GM18870 (cell line): ENCODE results near the gene DNM2.
"Not testable (repeated sequence)": the region's sequence is repeated elsewhere in the genome, so short reads cannot be mapped to it uniquely, and the experiment has no call there.

Experiments
- ATAC-seq: cut with Tn5 transposase; IDR thresholded peaks from one replicate; pipeline ENCODE4 v1.9.1; 2021; ENCODE audit warnings: moderate library complexity; ENCODE audit not compliant: unreplicated experiment

Gene DNM2

DNA sequence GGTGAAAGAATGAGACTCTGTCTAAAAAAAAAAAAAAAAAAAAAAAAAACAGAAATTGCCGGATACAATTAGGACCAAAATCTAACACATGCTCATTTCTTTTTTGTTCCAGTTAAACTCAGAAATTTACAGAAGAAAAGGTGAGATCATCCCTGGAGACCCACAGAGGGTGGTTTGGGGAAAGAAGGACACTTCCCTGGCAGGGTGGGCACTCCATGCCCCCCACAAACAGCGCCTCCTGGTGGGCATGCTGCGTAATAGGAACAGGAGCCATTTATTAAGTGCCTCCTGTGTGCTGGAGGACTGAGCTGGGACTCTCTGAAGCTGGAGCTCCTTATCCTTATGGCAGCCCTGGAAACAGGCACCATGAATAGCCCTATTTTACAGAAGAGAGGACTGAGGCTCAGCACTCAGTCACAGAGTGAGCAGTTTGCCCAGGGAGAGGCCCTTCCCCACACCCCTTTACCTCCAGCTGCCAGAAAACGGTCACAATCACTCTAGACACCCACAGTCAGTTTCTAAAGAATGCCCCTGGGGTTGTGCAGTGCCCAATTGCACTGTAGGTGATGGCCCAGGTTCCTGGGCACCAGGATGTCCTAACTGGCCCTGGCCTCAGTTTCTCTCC, 140.4 kb downstream of the DNM2 start:
- ATAC-seq = no peak

DNA sequence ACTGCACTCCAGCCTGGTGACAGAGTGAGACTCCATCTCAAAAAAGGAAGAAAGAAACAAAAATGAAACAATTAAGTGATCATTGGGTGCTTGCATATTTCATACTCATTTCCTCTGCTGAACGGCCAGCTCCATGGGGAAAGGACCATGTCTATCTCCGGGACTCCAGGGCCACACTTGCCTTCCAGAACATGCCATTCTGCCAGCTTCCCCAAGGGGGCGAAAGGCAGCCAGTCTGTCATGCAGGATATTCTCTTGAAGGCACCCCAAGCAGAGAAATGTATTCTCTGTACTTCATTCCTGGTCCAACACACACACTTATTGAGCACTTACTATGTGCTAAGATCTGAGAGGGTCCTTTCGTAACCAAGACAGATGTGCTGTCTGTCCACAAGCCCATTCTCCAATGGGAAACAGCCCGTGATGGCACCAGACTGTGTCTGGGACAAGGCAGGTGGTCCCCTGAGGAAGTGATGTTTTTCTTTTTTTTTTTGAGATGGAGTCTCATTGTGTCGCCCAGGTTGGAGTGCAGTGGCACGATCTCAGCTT, 143.3 kb downstream of the DNM2 start:
- no peak for ATAC-seq

DNA sequence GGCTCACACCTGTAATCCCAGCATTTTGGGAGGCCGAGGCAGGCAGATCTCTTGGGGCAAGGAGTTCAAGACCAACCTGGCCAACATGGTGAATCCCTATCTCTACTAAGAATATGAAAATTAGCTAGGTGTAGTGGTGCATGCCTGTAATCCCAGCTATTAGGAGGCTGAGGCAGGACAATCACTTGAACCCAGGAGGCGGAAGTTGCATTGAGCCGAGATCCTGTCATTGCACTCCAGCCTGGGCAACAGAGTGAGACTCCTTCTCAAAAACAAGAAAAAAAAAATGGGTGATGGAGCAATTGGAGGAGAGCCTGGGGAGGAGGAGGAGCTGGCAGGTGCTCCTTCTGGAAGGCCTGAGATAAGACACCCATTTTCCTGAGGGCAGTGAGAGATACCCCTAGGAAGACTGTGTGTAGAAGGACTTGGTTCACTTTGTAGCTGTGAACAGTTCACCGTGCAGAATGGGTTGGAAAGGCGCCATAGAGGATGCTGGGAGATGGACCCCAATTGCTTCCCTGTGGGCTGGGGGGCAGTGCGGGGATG, 144.8 kb downstream of the DNM2 start:
- no peak for ATAC-seq

DNA sequence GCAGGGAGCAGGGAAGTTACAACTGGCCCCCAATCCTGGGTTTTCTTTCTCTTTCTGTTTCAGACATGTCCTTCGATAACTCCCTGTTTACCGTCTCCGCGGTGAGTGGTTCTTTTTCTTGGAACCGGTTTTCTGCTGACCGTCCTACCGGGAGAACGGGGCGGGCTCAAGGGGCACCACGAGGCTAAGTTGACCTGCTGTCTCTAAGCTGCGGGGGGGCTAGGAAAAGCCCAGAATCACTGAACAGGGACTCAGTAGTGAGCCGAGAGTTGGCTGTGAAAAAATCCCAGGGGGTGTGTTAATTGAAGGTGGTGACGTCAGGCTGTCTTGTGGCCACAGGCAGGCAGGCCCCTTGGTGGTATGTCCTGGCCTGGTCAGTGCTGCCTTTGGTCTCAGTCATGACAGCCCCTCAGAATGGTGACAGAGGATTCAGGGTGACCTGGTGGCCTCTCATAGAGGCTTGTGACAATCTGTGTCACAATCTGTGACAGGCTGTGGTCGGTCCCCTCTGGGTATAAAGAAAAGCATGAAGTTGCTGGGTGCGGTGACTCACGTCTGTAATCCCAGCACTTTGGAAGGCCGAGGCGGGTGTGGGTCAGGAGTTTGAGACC, 145.3 kb downstream of the DNM2 start:
- ATAC-seq = no peak

DNA sequence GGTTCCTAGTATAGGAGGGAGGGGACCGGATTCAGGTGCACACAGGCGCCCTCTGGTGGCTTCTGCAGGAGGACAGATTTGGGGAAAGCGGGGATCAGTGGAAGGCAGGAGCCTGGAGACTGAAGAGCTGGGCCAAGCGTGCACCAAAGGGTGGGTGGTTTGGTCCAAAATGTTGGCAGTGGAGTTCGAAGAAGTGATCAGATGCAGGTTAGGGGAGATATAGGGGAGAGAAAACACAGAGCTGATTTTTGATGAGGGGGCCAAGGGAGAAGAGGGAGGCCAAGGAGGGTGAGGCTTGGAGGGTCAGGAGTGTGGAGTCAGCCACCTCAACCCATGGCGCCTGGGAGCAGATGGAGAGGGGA, 146.6 kb downstream of the DNM2 start:
- no peak for ATAC-seq

DNA sequence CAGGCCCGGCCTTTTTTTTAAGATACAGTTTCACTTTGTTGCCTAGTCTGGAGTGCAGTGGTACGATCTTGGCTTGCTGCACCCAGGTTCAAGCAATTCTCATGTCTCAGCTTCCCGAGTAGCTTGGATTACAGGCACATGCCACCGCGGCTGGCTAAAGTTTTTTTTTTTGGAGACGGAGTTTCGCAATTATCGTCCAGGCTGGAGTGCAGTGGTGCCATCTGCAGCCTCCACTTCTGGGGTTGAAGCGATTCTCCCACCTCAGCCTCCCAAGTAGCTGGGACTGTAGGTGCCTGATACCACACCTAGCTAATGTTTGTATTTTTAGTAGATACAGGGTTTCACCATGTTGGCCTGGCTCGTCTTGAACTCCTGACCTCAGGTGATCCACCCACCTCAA, 148.6 kb downstream of the DNM2 start:
- ATAC-seq = no peak

DNA sequence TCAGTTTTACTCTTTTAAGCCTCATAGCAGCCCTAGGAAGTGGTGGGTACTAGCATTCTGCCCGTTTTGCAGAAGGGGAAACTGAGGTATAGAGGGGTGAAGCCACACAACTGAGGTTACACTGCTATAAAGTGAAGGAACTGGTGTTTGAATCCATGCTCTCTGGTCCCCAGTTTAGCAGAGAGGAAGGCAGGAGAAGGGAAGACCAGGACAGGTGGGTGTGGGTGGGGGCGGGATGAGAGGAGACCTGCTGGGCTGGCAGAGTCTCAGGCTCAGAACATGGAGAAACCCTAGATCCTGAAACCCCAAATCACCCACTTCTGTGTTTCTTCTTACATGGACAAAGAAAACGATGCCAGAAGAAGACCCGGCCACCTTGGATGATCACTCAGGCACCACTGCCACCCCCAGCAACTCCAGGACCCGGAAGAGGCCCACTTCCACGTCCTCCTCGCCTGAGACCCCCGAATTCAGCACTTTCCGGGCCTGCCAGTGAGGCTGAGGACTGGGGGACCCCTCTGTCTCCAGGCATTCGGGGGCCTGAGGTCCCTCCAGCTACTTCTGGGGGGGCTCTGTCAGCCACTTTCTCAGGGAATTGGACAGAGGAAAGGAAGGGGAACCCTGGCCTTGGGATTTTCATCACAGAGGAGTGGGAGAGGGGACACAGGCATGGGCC, 151.1 kb downstream of the DNM2 start:
- ATAC-seq = no peak

DNA sequence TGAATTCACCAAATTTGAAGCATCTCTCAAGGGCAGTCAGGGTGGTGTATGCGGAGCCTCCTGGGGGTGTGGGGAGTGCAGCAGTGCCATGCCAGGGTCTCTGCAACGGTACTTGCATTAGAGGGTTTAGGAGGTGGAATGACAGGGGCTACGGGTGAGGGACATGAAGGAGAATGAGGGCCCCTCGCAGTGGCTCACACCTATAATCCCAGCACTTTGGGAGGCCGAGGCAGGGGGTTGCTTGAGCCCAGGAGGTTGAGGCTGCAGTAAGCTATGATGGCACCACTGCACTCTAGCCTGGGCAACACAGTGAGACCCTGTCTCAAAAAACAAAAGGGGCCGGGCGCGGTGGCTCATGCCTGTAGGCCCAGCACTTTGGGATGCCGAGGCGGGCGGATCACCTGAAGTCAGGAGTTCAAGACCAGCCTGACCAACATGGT, 152.0 kb downstream of the DNM2 start:
- ATAC-seq = not testable (repeated sequence)

DNA sequence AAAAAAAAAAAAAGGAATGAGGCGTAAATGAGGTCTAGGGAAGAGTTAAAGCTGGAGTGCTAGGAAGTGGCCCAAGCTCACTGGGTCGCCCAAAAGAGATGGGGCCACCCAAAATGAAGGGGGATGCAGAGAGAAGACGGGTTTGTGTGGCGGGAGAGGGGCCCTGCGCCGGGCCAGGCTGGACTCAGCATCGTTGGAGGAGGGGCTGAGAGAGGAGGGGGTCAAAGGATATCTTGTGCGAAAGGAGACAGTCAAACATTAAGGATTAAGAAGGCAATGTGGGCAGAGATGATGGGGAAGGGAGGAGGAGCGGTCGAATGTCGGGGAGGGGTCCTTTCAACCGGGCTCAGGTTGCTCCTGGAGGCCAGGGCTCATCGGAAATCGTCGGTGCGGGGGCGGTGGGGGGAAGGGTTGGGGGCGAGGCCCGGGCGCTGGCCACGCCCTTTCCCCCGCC, 152.6 kb downstream of the DNM2 start:
- no peak for ATAC-seq

DNA sequence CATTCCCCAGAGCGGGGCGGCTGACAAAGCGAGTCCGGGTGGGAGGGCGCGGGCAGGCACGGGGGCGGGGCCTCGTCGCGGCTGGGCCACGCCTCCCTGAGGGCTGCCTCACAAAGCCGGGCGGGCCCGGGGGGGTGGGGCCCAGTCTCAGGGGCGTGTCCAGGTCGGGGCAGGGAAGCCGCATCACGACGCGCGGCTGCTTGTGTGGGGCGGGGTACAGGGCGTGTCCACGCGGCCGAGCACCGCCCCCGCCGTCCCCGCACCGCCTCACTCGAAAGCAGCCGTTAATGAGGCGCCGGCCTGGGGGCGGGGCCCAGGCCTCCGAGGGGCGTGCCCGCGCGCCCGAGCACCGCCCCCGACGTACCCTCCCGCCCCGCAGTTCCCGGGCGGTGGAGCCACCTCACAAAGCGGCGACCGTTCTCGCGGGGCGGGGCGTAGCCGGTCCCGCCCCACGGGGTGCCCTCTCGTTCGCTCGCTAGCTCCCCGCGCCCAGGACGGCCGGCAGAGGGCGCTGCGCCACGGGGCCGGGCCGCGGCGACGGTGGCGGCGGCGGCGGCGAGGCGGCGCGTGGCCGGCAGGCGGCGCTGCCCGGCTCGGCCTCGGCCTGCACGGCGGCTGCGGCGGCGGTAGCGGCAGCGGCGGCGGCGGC, 153.2 kb downstream of the DNM2 start, which contains the start of gene CARM1:
Gene CARM1, plus strand, starts transcription at position 599 of the 649 bp plus-strand sequence. CDS start 150 bp downstream, outside the sequence.
- peak; percentile 43 for ATAC-seq

DNA sequence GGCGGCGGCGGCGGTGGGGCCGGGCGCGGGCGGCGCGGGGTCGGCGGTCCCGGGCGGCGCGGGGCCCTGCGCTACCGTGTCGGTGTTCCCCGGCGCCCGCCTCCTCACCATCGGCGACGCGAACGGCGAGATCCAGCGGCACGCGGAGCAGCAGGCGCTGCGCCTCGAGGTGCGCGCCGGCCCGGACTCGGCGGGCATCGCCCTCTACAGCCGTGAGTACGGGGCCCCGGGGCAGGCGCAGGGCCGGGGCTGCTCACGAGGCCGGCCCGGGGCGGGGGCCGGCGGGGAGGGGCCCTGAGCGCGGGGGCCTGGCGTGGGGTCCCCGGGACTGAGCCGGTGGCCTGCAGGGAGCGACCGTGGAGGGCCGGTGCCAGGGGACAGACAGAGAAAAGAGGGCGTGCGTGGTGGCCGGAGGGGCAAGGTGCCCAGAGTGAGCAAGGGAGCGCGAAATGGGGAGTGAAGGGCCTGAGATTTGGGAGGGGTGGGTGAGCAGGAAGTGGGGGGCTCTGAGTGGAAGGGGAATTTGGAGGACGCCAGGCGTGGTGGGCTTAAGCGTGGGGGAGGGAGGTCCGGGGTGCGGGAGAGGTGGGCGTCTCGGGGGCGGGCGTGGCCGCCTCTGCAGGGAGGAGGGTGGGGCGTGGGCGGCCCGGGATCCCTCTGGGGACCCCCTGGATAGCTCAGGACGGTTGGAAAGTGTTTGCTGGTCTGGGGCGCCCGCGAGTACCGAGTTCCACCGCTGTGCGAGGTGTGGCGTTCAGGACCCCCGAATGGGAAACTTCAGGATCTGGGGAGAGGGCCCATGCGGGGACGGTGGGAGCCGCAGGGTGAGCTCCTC, 154.0 kb downstream of the DNM2 start:
- ATAC-seq = no peak

DNA sequence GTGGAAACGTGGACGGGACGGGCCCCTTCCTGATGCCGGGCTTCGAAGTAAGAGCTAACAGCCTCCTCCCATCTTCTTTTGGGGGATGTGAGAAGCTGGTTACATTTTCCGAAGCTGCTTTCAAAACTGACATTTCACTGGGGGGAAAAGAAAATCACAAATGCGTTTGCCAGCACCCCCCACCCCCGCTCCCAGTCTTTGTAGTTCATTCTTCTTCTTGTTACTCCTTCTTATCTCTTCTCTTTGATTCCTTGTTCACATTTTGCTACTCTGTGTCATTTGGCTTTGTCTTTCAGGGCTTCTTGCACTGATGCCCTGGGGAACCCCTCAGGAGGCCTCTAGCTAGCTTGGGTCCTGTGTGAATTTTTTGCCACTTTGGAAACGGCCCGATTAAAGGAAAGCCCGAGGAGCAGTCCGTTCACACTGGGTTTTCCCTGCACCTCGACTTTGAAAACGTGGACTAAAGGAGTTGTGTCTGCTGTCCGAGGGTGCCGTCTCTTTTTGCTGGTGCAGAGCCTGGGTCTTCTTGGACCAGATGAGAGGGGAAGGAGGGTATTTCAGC, 154.7 kb downstream of the DNM2 start:
- no peak for ATAC-seq

DNA sequence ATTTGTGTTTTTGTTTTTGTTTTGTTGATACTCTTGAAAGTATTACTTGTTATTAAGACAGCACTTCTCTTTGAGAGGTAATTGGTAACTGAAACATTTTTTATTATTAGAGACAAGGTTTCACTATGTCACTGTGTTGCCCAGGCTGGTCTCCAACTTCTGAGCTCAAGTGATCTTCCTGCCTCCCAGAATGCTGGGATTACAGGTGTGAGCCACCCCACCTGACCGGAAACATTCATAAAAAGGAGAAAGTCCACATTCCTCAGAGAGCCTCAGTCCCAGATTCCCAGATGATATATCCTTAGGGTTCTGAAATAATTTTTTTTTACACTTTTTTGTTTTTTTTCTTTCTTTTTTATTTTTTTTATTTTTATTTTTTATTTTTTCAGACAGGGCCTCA, 156.1 kb downstream of the DNM2 start:
- no peak for ATAC-seq

DNA sequence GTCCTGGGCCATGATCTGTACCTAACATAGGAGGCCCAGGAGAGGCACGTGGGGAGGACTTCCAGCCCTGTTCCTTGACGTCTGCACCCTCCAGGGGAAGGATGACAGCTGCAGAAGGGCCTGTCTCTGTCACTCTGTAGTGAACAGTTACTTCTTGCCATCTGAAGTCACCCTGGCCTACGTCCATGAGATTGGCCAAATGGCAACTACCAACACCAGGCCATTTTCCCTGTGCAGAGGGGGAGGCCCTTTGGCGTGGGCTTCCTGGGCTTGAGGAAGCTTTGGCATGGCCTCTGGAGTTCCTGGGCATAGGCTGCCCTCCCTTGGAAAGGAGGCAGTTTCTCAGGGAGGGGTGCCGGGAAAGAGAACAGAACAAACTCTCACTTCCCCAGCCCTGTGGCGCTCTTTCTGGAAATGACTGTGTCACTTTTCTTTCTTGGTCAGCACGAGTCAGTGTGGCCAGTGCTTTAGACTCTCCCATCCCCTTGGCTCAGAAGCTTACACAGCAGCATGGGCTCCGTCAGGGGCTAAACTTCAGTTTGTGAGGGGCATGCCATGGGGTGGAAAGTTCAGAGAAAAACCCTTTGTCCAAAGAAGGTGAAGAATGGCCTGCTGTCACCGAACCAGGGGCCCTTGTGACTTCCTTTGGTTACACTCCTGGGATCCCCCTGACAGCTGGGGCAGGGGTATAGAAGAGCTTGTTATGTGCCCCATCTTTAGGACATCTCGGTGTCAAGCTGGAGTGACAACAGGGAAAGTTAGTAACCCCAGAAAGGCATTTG, 158.8 kb downstream of the DNM2 start:
- no peak for ATAC-seq

DNA sequence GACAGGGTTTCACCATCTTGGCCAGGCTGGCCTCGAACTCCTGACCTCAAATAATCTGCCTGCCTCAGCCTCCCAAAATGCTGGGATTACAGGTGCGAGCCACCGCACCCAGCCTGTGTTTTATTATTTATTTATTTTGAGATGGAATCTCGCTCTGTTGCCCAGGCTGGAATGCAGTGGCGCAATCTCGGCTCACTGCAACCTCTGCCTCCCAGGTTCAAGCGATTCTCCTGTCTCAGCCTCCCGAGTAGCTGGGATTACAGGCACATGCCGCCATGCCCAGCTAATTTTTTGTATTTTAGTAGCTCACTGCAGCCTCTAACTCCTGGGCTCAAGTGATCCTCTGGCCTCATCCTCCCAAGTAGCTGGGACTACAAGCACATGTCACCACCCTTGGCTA, 159.7 kb downstream of the DNM2 start:
- ATAC-seq = not testable (repeated sequence)

DNA sequence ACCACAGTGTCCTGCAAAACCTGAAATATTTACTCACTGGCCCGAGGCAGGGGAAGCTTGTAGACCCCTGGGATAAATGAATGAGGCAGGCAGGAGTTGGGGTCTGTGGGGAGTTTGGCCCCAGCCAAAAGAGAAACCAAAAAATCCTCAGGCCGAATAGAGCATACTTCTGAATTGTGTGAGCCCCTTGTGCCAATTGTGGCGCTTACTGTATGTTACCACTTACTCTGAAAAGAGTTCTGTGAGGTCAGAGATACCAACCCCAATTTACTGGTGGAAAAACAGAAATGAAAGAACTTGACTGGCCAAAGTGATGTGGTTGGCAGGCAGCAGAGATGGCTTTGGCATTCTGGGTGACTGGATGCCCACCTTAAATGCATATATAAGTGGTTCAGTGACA, 160.4 kb downstream of the DNM2 start:
- no peak for ATAC-seq
